Right lobe of liver (tissue), 6 donors: ENCODE measurements around the gene OXA1L. TPM values are rescaled to one million over a fixed set of nuclear protein-coding genes. Genes with fewer than 3 reads are reported as not detected.

ENCODE experiments used
- ATAC-seq, 4 donors: fragments of 200-7000 bp; cut with Tn5 transposase; one replicate each; pipeline ENCODE4 v1.9.1; 2020; ENCODE audit warnings: mild to moderate bottlenecking in 4 of 4, moderate library complexity in 4 of 4
- DNase-seq, 3 donors: peaks; one replicate each; pipeline ENCODE4 v3.0.0-alpha.2; 2020
- H3K27ac ChIP-seq, 3 donors: fragments of 200-600 bp; one replicate each; pipeline ENCODE4 v1.8.0; 2022
- H3K27me3 ChIP-seq, 2 donors: fragments of 200-600 bp; one replicate each; pipeline ENCODE4 v1.8.0; 2022
- H3K36me3 ChIP-seq, 4 donors: fragments of 200-600 bp; sonication (generic) in 1 of 4; one replicate each; pipeline versions ENCODE4 v1.5.1 to v1.8.0; 2017 to 2022; ENCODE audit warnings: control low read depth in 1 of 4
- H3K4me1 ChIP-seq, 4 donors: fragments of 200-600 bp; sonication (generic) in 1 of 4; one replicate each; pipeline versions ENCODE4 v1.5.1 to v1.8.0; 2017 to 2022; ENCODE audit warnings: control low read depth in 1 of 4
- H3K4me3 ChIP-seq, 3 donors: fragments of 200-600 bp; one replicate each; pipeline ENCODE4 v1.8.0; 2022
- H3K9me3 ChIP-seq, 4 donors: fragments of 200-600 bp; sonication (generic) in 1 of 4; one replicate each; pipeline versions ENCODE4 v1.5.1 to v1.8.0; 2017 to 2022; ENCODE audit warnings: control low read depth in 1 of 4
- POLR2A ChIP-seq: fragments of 450-650 bp; IDR thresholded peaks from one replicate; pipeline ENCODE4 v1.6.1; 2017; ENCODE audit warnings: antibody characterized with exemption, mild to moderate bottlenecking
- whole genome bisulfite sequencing: methylation state at CpG from one replicate; pipeline ENCODE4 v1.1.6; 2018; ENCODE audit warnings: low coverage, low lambda C conversion rate; ENCODE audit not compliant: insufficient coverage; ENCODE audit errors: missing lambda C conversion rate; 5-methylcytosine and 5-hydroxymethylcytosine counted together
- intact Hi-C, 2 donors: fragments of 100-400 bp; cut with DNase I; formaldehyde crosslinking; loops; one replicate each; pipeline versions ENCODE4 v1.11.2 to v1.14.1; 2022
- total RNA-seq, 6 experiments: library from RNA; depleted of rRNA in 2 of 6; stranded (reverse); fragments of >200 nt in 2 of 6; fragmentation: NEBNext Ultra II Directional in 3 of 6; extraction: Animal tissue kit (Norgen Biotek cat#: 25700) in 3 of 6; gene quantifications; one replicate each; pipeline versions ENCODE4 v1.1.0 to v1.2.4, GENCODE V29; 2016 to 2023
- TF ChIP-seq, protein P1 (sequence below), 4 donors: fragments of 200-600 bp in 3 of 4; fragments of 450-650 bp in 1 of 4; IDR thresholded peaks; one replicate each; pipeline versions ENCODE4 v1.5.1 to v1.8.0; 2016 to 2022; ENCODE audit warnings: antibody characterized with exemption in 4 of 4, mild to moderate bottlenecking in 2 of 4
- donor health status: DM: no; HTN: yes; CAD: no.
- donor health status: DM: no; HTN: no; CAD: no.
- donor health status: DM: no; HTN: no; CAD: no.
- donor health status: DM: no; HTN: yes; CAD: no.
- donor health status: DM: no; HTN: yes; CAD: no.

The OXA1L gene
- total RNA-seq, 6 experiments from 2014 or later = 64.3 to 80.1 (median 72.3) TPM

DNA sequence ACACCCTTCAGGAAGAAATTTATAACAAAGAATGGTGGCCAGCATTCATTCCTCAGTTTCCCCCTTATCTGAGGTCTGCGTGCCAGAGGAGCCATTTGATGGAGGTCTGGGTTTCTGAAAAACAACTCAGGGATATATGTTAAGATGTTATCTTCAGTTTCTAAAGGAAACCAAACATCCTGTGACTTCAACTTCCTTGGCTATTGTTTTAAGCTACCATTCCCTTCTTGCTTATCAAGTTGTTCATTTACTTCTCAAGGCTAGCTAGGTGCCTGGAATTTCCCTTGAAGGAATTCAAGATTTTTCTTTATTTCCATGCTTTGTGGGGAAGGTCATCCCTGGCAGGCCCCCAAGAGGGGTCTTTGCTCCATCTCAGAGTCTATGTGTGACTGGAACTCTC lies 27.1 kb upstream of the OXA1L start:
- 43% methylated on average over 1 of the region's 1 CpG for WGBS
- no peaks in the 10 kb centered on the region for H3K4me1 ChIP-seq
- no peak overlapping the region for H3K4me3 ChIP-seq
- TF ChIP-seq, protein P1, sequence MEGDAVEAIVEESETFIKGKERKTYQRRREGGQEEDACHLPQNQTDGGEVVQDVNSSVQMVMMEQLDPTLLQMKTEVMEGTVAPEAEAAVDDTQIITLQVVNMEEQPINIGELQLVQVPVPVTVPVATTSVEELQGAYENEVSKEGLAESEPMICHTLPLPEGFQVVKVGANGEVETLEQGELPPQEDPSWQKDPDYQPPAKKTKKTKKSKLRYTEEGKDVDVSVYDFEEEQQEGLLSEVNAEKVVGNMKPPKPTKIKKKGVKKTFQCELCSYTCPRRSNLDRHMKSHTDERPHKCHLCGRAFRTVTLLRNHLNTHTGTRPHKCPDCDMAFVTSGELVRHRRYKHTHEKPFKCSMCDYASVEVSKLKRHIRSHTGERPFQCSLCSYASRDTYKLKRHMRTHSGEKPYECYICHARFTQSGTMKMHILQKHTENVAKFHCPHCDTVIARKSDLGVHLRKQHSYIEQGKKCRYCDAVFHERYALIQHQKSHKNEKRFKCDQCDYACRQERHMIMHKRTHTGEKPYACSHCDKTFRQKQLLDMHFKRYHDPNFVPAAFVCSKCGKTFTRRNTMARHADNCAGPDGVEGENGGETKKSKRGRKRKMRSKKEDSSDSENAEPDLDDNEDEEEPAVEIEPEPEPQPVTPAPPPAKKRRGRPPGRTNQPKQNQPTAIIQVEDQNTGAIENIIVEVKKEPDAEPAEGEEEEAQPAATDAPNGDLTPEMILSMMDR (IDR thresholded peaks at IDR 0.05) = no peak
- TF ChIP-seq POLR2A = no peak
- H3K27ac ChIP-seq = no peak overlapping the region
- no peaks in the 10 kb centered on the region for H3K27me3 ChIP-seq
- DNase-seq = no peak
- no peaks in the 10 kb centered on the region for H3K9me3 ChIP-seq
- no peak for ATAC-seq
- intact Hi-C loops = no loop called here
- no peaks in the 10 kb centered on the region for H3K36me3 ChIP-seq

DNA sequence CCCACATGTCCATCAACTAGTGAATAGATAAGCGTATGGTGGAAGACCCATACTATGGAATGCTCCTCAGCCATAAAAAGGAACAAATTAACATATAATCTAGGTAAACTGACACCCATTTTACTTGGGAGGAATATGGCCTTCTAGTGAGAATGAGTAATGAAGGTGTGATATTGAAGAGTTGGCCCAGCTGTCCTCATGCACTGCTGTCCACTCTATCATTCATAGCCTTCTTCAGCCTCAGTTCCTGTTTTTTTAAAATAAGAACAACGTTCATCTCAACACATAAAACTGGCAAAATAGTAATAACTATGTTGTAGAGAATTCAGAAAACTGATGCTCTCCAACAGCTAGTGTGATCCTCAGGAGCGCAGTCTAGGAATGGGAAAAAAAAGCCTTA lies 26.5 kb upstream of the OXA1L start:
- no peak for ATAC-seq
- H3K9me3 ChIP-seq = no peaks in the 10 kb centered on the region
- no peak overlapping the region for H3K4me3 ChIP-seq
- H3K36me3 ChIP-seq = no peaks in the 10 kb centered on the region
- intact Hi-C loops = no loop called here
- WGBS = 58% methylated on average over 3 of the region's 3 CpGs
- TF ChIP-seq, protein P1 (IDR thresholded peaks at IDR 0.05) = no peak
- TF ChIP-seq POLR2A = no peak
- no peaks in the 10 kb centered on the region for H3K27me3 ChIP-seq
- no peaks in the 10 kb centered on the region for H3K4me1 ChIP-seq
- no peak overlapping the region for H3K27ac ChIP-seq
- DNase-seq = no peak

DNA sequence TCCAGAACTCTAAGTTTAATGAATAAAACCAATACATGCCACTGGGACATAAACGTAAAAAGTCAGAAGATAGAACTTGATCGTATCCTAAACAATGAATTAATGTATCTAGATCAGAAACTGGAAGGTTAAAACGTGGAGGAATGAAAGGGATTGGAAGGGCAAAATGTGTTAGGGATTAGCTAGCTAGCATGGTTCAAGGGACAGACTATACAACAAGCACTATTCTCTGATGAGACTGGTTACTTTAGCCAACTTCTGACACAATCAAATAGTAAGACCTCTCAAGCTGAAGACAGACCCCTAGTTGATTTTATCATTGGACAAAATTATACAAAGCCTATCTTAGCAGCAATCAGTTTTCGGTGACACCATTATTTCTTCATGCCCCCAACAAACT lies 18.7 kb upstream of the OXA1L start:
- no peak for DNase-seq
- Histone ChIP-seq H3K4me1 (no peaks in the 10 kb centered on the region), H3K36me3 (no peaks in the 10 kb centered on the region), H3K27me3 (no peaks in the 10 kb centered on the region), H3K4me3 (no peak overlapping the region), H3K27ac (no peak overlapping the region), H3K9me3 (no peaks in the 10 kb centered on the region)
- no peak for ATAC-seq
- TF ChIP-seq POLR2A = no peak
- TF ChIP-seq, protein P1 (IDR thresholded peaks at IDR 0.05) = no peak
- WGBS = 58% methylated on average over 4 of the region's 4 CpGs
- intact Hi-C loops = no loop called here

DNA sequence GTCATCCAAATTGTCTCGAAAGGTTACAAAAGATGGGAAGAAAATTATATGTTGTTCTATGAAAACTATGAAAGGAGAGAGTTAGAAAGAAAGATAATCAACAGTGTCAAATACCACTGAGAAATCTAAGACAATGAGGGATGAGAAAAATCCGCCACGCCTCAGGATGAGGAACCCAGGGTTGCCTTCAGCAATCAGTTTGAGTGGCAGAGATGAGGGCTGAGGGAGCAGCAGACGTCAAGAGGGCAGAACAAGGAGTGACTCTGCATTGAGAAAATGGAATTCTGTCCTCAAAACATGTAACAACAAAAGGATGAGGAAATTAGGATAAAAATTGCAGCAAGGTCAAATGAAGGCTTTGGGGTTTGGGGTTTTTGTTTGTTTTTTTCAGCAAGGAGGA lies 18.3 kb upstream of the OXA1L start:
- no peak for DNase-seq
- TF ChIP-seq, protein P1 (IDR thresholded peaks at IDR 0.05) = no peak
- H3K27ac ChIP-seq = no peak overlapping the region
- H3K9me3 ChIP-seq = no peaks in the 10 kb centered on the region
- no peak overlapping the region for H3K4me3 ChIP-seq
- ATAC-seq = no peak
- 51% methylated on average over 4 of the region's 4 CpGs for WGBS
- H3K4me1 ChIP-seq = no peaks in the 10 kb centered on the region
- H3K27me3 ChIP-seq = no peaks in the 10 kb centered on the region
- intact Hi-C loops = no loop called here
- no peaks in the 10 kb centered on the region for H3K36me3 ChIP-seq

DNA sequence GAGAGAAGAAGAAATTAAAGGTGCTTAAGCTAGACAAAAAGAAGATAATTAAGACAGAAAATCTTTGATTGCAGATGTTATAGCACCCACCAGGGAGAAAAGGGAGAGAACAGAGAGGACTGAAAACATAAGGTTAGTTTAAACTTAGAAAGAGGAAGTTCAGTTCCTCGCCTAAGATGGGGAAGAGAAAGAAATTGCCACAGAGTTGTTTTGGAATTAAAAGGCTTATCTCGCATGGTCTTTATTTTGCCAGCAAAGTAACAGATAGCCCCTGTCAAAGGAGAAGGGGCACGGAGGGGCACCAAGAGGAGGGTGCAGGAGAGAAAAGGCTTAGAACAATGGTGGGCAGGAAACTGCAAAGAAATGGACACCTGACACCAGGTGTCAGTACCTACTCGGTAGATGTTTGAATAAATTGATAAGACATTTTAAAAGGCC lies 17.8 kb upstream of the OXA1L start:
- Histone ChIP-seq H3K4me1 (no peaks in the 10 kb centered on the region), H3K36me3 (no peaks in the 10 kb centered on the region), H3K27me3 (no peaks in the 10 kb centered on the region), H3K27ac (no peak overlapping the region), H3K4me3 (no peak overlapping the region), H3K9me3 (no peaks in the 10 kb centered on the region)
- no peak for TF ChIP-seq POLR2A
- DNase-seq (no peak), ATAC-seq (no peak)
- 17% methylated on average over 4 of the region's 4 CpGs for WGBS
- intact Hi-C loops = no loop called here
